ENCODE results near the gene SERPINB10.
A peak's percentile ranks its signal among the peaks of the same experiment; 100 is the strongest.

Gene SERPINB10

GRCh38 chr18:63907664-63908063 is at the start of gene SERPINB10:
Gene SERPINB10 (plus strand): TSS chr18:63907958. CDS start chr18:63915511, 7,553 bp downstream.
- DNase-seq, result no peak

GRCh38 chr18:63858456-63858855 is 49.3 kb upstream of the SERPINB10 start:
- no peak for DNase-seq

- no peak for DNase-seq
Measured at GRCh38 chr18:63859781-63860475, 47.8 kb upstream of the SERPINB10 start.

- no peak for DNase-seq
Measured at GRCh38 chr18:63860531-63860930, 47.2 kb upstream of the SERPINB10 start.

- DNase-seq, result no peak
Measured at GRCh38 chr18:63867368-63868125, 40.2 kb upstream of the SERPINB10 start.

- no peak for DNase-seq
Measured at GRCh38 chr18:63868546-63868945, 39.2 kb upstream of the SERPINB10 start.

GRCh38 chr18:63869374-63869773 is 38.4 kb upstream of the SERPINB10 start:
- peak; percentile 10 for DNase-seq

GRCh38 chr18:63869851-63870250 is 37.9 kb upstream of the SERPINB10 start:
- DNase-seq, result no peak

GRCh38 chr18:63871836-63872235 is 35.9 kb upstream of the SERPINB10 start:
- no peak for DNase-seq

- no peak for DNase-seq
Measured at GRCh38 chr18:63872586-63872985, 35.2 kb upstream of the SERPINB10 start.

GRCh38 chr18:63878343-63878742 is 29.4 kb upstream of the SERPINB10 start:
- no peak for DNase-seq

GRCh38 chr18:63878925-63879324 is 28.8 kb upstream of the SERPINB10 start:
- no peak for DNase-seq

GRCh38 chr18:63879709-63880108 is 28.0 kb upstream of the SERPINB10 start:
- no peak for DNase-seq

- no peak for DNase-seq
Measured at GRCh38 chr18:63881851-63882250, 25.9 kb upstream of the SERPINB10 start.

GRCh38 chr18:63882333-63883141 is 25.2 kb upstream of the SERPINB10 start:
- peak; percentile 9 for DNase-seq

- DNase-seq, result no peak
Measured at GRCh38 chr18:63883617-63884016, 24.1 kb upstream of the SERPINB10 start.

GRCh38 chr18:63887424-63887823 is 20.3 kb upstream of the SERPINB10 start, which contains the start of gene SERPINB2:
Gene SERPINB2 (plus strand): TSS chr18:63887705. CDS start chr18:63891445, 3,740 bp downstream.
- no peak for DNase-seq

GRCh38 chr18:63888470-63889190 is 19.1 kb upstream of the SERPINB10 start:
- no peak for DNase-seq

GRCh38 chr18:63889626-63890025 is 18.1 kb upstream of the SERPINB10 start:
- DNase-seq, result no peak

- no peak for DNase-seq
Measured at GRCh38 chr18:63890237-63890949, 17.4 kb upstream of the SERPINB10 start.

- no peak for DNase-seq
Measured at GRCh38 chr18:63890950-63891304, 16.8 kb upstream of the SERPINB10 start.

GRCh38 chr18:63892566-63892965 is 15.2 kb upstream of the SERPINB10 start:
- no peak for DNase-seq
